GF-D8 (cell line): ENCODE results near the gene CHTF8.
"Not testable (repeated sequence)": the region's sequence is repeated elsewhere in the genome, so short reads cannot be mapped to it uniquely, and the experiment has no call there.

Experiments
- DNase-seq: peaks from one replicate; lab custom pipeline; 2025; lab: John Stamatoyannopoulos, UW

The CHTF8 gene

GRCh38 chr16:69138608-69139007, 6.2 kb upstream of the CHTF8 start:
- no peak for DNase-seq

DNA sequence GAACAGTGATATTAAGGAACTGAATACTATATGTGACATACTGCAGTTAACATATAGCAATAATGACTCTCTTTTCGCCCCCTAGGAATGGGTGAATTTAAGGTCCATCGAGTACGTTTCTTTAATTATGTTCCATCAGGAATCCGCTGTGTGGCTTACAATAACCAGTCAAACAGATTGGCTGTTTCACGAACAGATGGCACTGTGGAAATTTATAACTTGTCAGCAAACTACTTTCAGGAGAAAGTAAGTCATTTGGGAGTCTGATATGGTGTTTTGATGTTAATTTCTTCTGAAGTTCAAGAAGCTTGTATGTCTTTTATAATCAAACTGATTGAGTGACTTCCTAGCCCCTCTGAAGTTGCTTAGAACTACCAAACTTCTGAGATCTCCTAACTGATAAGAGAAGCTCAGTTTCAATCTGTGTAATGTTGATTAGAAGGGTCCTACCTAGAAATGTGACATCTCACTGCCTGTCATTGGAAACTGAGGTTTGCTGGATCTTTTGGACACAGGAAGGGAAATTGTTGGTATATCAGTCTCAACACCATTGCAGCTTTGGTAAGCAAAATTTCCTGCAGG, 1.1 kb upstream of the CHTF8 start:
- DNase-seq: no peak

GRCh38 chr16:69131839-69132423, 457 bp downstream of the CHTF8 start:
- DNase-seq: peak; percentile 33

DNA sequence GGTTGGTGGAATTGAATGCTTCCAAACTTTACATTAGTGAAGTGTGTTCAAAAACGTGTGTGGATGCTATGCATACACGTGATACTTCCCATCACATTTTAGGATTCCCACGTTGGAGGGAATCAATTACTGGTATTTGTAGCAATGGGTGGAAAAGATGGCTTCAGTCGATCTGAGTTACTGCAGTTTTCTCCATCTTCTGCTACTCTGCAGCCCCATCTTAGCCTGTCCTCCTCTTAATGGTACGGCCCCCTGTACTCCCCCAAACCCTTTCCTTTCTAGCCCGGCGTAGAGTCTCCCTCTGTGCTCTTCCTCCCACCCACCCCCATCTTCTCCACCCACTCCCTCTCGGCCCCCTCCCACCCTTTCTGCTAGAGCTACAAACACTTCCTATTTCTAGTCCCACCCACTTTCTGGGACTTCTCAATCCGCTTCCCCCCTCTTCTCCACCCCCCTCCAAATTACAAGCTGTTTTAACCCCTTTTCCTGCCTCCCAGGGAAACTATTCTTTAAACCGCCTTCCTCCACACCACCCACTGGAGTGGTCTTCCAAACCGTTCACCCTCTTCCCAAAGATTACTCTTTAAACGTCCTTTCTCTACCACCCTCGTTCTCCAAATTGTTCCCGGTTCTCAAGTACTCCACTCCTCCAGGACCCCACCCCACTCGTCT, 1.1 kb downstream of the CHTF8 start:
- peak; percentile 35 for DNase-seq

- no peak for DNase-seq
Observed at GRCh38 chr16:69130461-69130860, 1.9 kb downstream of the CHTF8 start.

DNA sequence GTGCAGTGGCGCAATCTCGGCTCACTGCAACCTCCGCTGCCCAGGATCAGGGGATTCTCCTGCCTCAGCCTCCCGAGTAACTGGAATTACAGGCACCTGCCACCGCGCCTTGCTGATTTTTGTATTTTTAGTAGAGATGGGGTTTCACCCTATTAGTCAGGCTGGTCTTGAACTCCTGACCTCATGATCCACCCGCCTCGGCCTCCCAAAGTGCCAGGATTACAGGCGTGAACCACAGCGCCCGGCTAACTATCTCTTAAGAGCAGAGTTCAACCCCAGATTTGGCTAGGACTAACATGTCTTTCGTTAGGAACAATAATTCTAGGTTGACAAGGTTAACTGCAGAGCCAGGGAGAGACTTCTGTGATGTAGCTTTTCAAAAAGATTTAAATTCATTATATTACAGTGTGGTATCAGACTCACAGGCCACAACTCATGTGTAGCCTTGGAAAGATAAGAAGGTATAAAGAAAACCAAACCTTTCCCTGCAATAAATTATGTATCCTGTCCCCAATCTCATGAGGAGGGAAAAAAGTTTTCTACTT, 4.3 kb downstream of the CHTF8 start:
- DNase-seq: no peak

DNA sequence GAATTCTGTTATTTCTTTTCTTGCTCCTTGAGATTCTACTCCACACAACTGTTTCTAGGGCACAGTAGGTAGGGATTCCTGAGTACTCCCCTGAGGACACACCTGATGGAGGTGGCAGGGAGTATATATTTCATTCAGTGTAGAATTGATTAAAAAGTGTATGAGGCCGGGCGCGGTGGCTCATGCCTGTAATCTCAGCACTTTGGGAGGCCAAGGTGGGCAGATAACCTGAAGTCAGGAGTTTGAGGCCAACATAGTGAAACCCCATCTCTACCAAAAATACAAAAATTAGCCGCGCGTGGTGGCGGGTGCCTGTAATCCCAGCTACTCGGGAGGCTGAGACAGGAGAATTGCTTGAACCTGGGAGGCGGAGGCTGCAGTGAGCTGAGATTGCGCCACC, 5.6 kb downstream of the CHTF8 start:
- DNase-seq: not testable (repeated sequence)

- no peak for DNase-seq
Observed at GRCh38 chr16:69126221-69126620, 6.2 kb downstream of the CHTF8 start.

DNA sequence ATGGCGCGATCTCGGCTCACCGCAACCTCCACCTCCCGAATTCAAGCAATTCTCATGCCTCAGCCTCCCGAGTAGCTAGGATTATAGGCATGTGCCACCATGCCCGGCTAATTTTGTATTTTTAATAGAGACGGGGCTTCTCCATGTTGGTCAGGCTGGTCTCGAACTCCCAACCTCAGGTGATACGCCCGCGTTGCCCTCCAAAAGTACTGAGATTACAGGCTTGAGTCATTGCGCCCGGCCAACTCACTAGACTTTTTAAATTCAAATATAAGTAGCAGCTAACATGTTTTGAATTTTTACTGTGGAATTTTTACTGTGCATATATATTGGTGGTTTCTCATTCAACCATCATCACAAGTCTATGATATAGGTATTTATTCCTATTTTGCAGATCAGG, 7.4 kb downstream of the CHTF8 start:
- not testable (repeated sequence) for DNase-seq

DNA sequence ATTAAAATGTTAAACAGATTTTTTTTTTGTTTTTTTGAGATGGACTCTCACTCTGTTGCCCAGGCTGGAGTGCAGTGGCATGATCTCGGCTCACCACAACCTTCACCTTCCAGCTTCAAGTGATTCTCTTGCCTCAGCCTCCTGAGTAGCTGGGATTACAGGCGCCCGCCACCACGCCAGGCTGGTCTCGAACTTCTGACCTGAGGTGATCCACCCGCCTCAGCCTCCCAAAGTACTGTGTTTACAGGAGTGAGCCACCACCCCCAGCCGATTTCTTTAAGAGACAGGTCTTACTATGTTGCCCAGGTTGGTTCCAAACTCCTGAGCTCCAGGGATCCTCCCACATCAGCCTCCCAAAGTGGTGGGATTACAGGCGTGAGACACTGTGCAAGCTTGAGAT, 8.0 kb downstream of the CHTF8 start:
- not testable (repeated sequence) for DNase-seq

DNA sequence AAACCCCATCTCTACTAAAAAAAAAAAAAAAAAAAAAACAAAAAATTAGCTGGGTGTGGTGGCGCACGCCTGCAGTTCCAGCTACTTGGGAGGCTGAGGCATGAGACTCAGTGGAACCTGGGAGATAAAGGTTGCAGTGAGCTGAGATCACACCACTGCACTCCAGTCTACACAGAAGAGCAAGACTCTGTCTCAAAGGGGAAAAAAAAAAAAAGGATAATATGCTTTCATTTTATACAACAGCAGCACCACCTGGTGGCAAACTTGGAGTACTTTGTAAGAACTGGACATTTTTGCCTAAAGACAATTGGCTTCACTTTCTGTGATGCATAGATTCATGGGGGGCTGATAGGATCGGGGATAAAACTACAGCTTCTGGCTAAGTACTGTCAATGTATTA, 8.5 kb downstream of the CHTF8 start:
- peak; percentile 20 for DNase-seq

- no peak for DNase-seq
Observed at GRCh38 chr16:69120096-69120664, 12.2 kb downstream of the CHTF8 start.

- DNase-seq: no peak
Observed at GRCh38 chr16:69119536-69119935, 12.9 kb downstream of the CHTF8 start.

GRCh38 chr16:69118994-69119393, 13.4 kb downstream of the CHTF8 start:
- DNase-seq: no peak

DNA sequence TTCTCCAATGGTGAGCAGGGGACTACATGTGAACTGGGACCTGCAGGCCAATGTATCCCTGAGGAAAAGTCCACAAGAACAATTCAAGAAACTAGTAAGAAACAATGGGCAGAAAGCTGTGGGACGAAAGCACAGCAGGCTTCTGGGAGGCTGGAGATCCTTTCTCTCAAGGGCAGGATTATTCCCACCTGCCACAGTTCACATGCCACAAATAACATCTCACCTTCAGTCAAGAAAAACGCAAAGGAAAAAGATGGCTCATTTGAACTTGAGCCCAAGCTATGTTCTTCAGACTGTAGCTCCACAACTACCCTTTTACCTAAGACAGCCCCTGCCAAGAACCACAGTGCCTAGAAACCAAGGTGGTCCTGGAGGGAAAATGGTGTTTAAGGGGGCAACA, 13.9 kb downstream of the CHTF8 start:
- no peak for DNase-seq

DNA sequence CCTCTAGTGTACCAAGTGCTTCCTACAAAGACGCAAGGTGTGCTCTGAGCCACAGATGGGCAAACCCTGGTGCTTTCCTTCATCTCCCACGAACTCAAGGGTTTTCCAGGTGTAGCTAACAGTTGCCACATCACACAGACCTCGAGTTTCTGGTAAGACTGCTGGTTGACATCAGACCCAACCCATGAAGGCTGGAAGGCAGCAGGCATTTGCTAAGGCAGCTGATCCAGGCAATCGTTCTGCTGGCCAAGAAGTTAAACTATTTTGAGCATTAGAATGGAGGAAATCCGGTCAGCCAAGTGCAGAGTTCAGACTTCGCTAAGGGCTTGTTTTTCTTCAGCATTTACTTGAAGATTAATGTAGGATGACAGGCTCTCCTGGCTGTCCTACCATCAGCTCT, 15.5 kb downstream of the CHTF8 start:
- DNase-seq: no peak

GRCh38 chr16:69116256-69116875, 16.0 kb downstream of the CHTF8 start:
- DNase-seq: no peak

- DNase-seq: no peak
Observed at GRCh38 chr16:69115837-69116236, 16.6 kb downstream of the CHTF8 start.

DNA sequence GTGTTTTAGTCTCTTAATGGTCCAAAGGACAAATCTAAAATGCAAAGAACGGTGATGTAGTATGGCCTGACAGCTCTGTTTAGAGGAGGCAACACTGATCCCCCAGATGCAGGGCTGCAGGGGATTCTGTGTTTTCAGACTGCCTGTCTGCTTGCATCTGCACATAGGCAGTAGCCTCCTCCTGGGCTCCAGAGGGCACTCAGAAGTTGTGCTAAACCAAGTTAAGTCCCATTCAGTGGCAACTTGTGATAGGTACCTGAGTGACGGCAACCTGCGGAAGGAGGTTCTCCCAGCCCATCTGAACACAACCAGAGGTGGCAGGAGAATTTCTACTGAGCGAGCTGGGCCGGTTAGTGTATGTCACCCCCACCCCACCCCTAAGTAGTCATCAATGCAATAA, 17.0 kb downstream of the CHTF8 start:
- no peak for DNase-seq

DNA sequence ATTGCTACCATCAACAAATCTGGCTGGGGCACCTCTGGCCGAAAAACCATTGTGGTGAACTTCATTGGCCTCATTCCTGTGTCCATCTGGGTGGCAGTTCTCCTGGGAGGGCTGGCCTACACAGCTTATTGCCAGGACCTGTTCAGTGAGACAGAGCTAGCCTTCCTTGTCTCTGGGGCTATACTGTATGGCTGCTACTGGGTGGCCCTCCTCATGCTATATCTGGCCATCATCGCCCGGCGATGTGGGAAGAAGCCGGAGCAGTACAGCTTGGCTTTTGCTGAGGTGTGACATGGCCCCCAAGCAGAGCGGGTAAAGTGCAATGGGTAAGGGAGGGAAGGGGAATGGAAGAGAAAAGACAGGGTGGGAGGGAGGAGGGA, 17.4 kb downstream of the CHTF8 start:
- no peak for DNase-seq

DNA sequence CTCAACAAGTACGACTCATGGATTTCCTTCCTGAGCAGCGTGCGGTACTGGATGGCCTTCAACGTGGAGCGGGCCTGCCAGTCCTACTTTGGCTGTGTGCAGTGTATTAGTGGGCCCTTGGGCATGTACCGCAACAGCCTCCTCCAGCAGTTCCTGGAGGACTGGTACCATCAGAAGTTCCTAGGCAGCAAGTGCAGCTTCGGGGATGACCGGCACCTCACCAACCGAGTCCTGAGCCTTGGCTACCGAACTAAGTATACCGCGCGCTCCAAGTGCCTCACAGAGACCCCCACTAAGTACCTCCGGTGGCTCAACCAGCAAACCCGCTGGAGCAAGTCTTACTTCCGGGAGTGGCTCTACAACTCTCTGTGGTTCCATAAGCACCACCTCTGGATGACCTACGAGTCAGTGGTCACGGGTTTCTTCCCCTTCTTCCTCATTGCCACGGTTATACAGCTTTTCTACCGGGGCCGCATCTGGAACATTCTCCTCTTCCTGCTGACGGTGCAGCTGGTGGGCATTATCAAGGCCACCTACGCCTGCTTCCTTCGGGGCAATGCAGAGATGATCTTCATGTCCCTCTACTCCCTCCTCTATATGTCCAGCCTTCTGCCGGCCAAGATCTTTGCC, 17.9 kb downstream of the CHTF8 start:
- DNase-seq: no peak

DNA sequence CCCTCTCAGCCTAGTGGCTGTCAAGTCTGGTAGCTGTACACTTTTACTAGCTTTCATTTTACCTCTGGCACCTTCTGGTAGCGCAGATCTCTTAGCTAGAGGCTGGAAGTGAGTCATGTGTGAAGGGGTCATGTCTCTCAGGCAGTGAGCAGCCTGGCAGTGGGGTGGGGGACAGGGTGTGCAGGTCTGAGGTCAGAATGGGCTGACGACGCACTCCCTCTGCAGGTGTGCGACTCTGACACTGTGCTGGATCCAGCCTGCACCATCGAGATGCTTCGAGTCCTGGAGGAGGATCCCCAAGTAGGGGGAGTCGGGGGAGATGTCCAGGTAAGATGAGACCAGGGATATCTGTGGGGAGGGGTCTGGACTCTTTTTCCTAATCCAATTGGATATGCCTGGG, 19.2 kb downstream of the CHTF8 start:
- no peak for DNase-seq
